HEK293 (cell line): ENCODE results near the gene ANKRD11.

Source experiments
- CTCF ChIA-PET: fragments of 350-600 bp; formaldehyde crosslinking; extraction: SDS; loops from one replicate; lab custom pipeline; 2021; ENCODE audit warnings: antibody characterized with exemption; lab: Yijun Ruan, JAX
- POLR2A ChIA-PET: fragments of 300-600 bp; formaldehyde crosslinking; extraction: SDS; loops from one replicate; lab custom pipeline; 2020; ENCODE audit warnings: antibody characterized with exemption, inconsistent platforms; lab: Yijun Ruan, JAX
- H3K27ac ChIP-seq: fragments of 200-500 bp; sonication (Bioruptor generic); 2 replicates; pipeline ENCODE4 v1.5.1; 2014; ENCODE audit warnings: low read depth, low read length, control low read depth, inconsistent platforms; ENCODE audit errors: extremely low read depth
- H3K36me3 ChIP-seq, 2 experiments: fragments of 200-500 bp in 1 of 2; sonication (Bioruptor generic) in 1 of 2; 1 replicate in 1 of 2; 2 replicates in 1 of 2; pipeline ENCODE4 v1.5.1; 2014 to 2017; ENCODE audit warnings: inconsistent platforms in 2 of 2, low read length in 2 of 2; ENCODE audit not compliant: control insufficient read depth in 2 of 2, insufficient read depth in 1 of 2
- H3K4me1 ChIP-seq: fragments of 200-500 bp; sonication (Bioruptor generic); 2 replicates; pipeline ENCODE4 v1.5.1; 2014; ENCODE audit warnings: mild to moderate bottlenecking, low read length, inconsistent platforms; ENCODE audit not compliant: control insufficient read depth, insufficient read depth
- H3K4me3 ChIP-seq: 2 replicates; pipeline ENCODE4 v1.5.1; 2011; ENCODE audit warnings: low read depth, mild to moderate bottlenecking, control low read depth, low read length, moderate library complexity
- H3K9me3 ChIP-seq: fragments of 200-500 bp; sonication (Bioruptor generic); 2 replicates; pipeline ENCODE4 v1.5.1; 2014; ENCODE audit warnings: low read depth, low read length, inconsistent platforms; ENCODE audit not compliant: control insufficient read depth, insufficient read depth
- BCL11A ChIP-seq: fragments of 450-650 bp; formaldehyde crosslinking; IDR thresholded peaks from 2 replicates; pipeline ENCODE4 v1.5.1; 2016; ENCODE audit warnings: low read depth, missing biosample characterization, missing genetic modification characterization
- GLI4 ChIP-seq: fragments of 450-650 bp; formaldehyde crosslinking; IDR thresholded peaks from 2 replicates; pipeline ENCODE4 v1.5.1; 2016; ENCODE audit warnings: missing biosample characterization, missing genetic modification characterization
- IKZF3 ChIP-seq: fragments of 450-650 bp; IDR thresholded peaks from 2 replicates; pipeline ENCODE4 v1.5.0; 2018; ENCODE audit warnings: missing biosample characterization, mild to moderate bottlenecking, missing genetic modification characterization, moderate library complexity
- REST ChIP-seq: fragments of 450-650 bp; formaldehyde crosslinking; IDR thresholded peaks from 2 replicates; pipeline ENCODE4 v1.5.1; 2016; ENCODE audit warnings: missing biosample characterization, missing genetic modification characterization
- SCRT2 ChIP-seq: fragments of 450-650 bp; formaldehyde crosslinking; IDR thresholded peaks from 2 replicates; pipeline ENCODE4 v1.5.1; 2016; ENCODE audit warnings: missing biosample characterization, missing genetic modification characterization
- SP7 ChIP-seq: fragments of 450-650 bp; formaldehyde crosslinking; IDR thresholded peaks from 2 replicates; pipeline ENCODE4 v1.5.1; 2016; ENCODE audit warnings: missing biosample characterization, missing genetic modification characterization
- YY2 ChIP-seq: fragments of 450-650 bp; formaldehyde crosslinking; IDR thresholded peaks from 2 replicates; pipeline ENCODE4 v1.5.1; 2016; ENCODE audit warnings: missing biosample characterization, missing genetic modification characterization
- ZBTB1 ChIP-seq: fragments of 450-650 bp; formaldehyde crosslinking; IDR thresholded peaks from 2 replicates; pipeline ENCODE4 v1.5.1; 2016; ENCODE audit warnings: missing biosample characterization, missing genetic modification characterization
- ZNF114 ChIP-seq: fragments of 450-650 bp; formaldehyde crosslinking; IDR thresholded peaks from 2 replicates; pipeline ENCODE4 v1.5.0; 2017; ENCODE audit warnings: missing biosample characterization, missing genetic modification characterization
- ZNF2 ChIP-seq: fragments of 450-650 bp; formaldehyde crosslinking; IDR thresholded peaks from 2 replicates; pipeline ENCODE4 v1.5.1; 2016; ENCODE audit warnings: missing biosample characterization, missing genetic modification characterization
- ZNF211 ChIP-seq: fragments of 450-650 bp; formaldehyde crosslinking; IDR thresholded peaks from 2 replicates; pipeline ENCODE4 v1.5.1; 2016; ENCODE audit warnings: low read depth, missing biosample characterization, missing genetic modification characterization
- ZNF221 ChIP-seq: fragments of 450-650 bp; formaldehyde crosslinking; IDR thresholded peaks from 2 replicates; pipeline ENCODE4 v1.5.1; 2017; ENCODE audit warnings: missing biosample characterization, missing genetic modification characterization, borderline replicate concordance
- ZNF398 ChIP-seq: fragments of 450-650 bp; formaldehyde crosslinking; IDR thresholded peaks from 2 replicates; pipeline ENCODE4 v1.5.1; 2017; ENCODE audit warnings: missing biosample characterization, missing genetic modification characterization
- ZNF510 ChIP-seq: fragments of 450-650 bp; formaldehyde crosslinking; IDR thresholded peaks from 2 replicates; pipeline ENCODE4 v1.5.1; 2018; ENCODE audit warnings: mild to moderate bottlenecking, missing genetic modification characterization, missing biosample characterization; ENCODE audit not compliant: insufficient replicate concordance
- ZNF514 ChIP-seq: fragments of 450-650 bp; formaldehyde crosslinking; IDR thresholded peaks from 2 replicates; pipeline ENCODE4 v1.5.1; 2016; ENCODE audit warnings: missing biosample characterization, missing genetic modification characterization
- ZNF529 ChIP-seq: fragments of 450-650 bp; formaldehyde crosslinking; IDR thresholded peaks from 2 replicates; pipeline ENCODE4 v1.5.1; 2017; ENCODE audit warnings: missing genetic modification characterization, missing biosample characterization; ENCODE audit not compliant: insufficient replicate concordance
- ZNF548 ChIP-seq: fragments of 450-650 bp; formaldehyde crosslinking; IDR thresholded peaks from 2 replicates; pipeline ENCODE4 v1.5.1; 2016; ENCODE audit warnings: missing biosample characterization, missing genetic modification characterization
- ZNF560 ChIP-seq: fragments of 450-650 bp; formaldehyde crosslinking; IDR thresholded peaks from 2 replicates; pipeline ENCODE4 v1.5.1; 2017; ENCODE audit warnings: missing biosample characterization, missing genetic modification characterization, borderline replicate concordance
- ZNF561 ChIP-seq: fragments of 450-650 bp; IDR thresholded peaks from 2 replicates; pipeline ENCODE4 v1.5.1; 2018; ENCODE audit warnings: missing biosample characterization, missing genetic modification characterization, borderline replicate concordance
- ZNF585B ChIP-seq: fragments of 450-650 bp; formaldehyde crosslinking; IDR thresholded peaks from 2 replicates; pipeline ENCODE4 v1.5.1; 2016; ENCODE audit warnings: missing biosample characterization, missing genetic modification characterization
- ZNF701 ChIP-seq: fragments of 450-650 bp; formaldehyde crosslinking; IDR thresholded peaks from 2 replicates; pipeline ENCODE4 v1.5.1; 2016; ENCODE audit warnings: missing biosample characterization, missing genetic modification characterization
- ZNF768 ChIP-seq: fragments of 450-650 bp; formaldehyde crosslinking; IDR thresholded peaks from 2 replicates; pipeline ENCODE4 v1.5.1; 2018; ENCODE audit warnings: missing biosample characterization, mild to moderate bottlenecking, missing genetic modification characterization
- ZNF791 ChIP-seq: fragments of 450-650 bp; formaldehyde crosslinking; IDR thresholded peaks from 2 replicates; pipeline ENCODE4 v1.5.1; 2016; ENCODE audit warnings: missing biosample characterization, missing genetic modification characterization
- ZNF830 ChIP-seq: fragments of 450-650 bp; IDR thresholded peaks from 2 replicates; pipeline ENCODE4 v1.5.0; 2018; ENCODE audit warnings: missing biosample characterization, missing genetic modification characterization, low read depth, mild to moderate bottlenecking, moderate library complexity
- ZNF837 ChIP-seq: fragments of 450-650 bp; formaldehyde crosslinking; IDR thresholded peaks from 2 replicates; pipeline ENCODE4 v1.5.1; 2016; ENCODE audit warnings: missing biosample characterization, missing genetic modification characterization
- TF ChIP-seq, protein P1 (sequence below): fragments of 450-650 bp; formaldehyde crosslinking; conservative IDR thresholded peaks from 2 replicates; pipeline ENCODE4 v1.5.1; 2016; ENCODE audit warnings: low read depth, missing biosample characterization, missing genetic modification characterization

The ANKRD11 gene

GRCh38 chr16:89489040-89489897, 1.1 kb downstream of the ANKRD11 start:
- Histone ChIP-seq H3K9me3 (no peaks in the 10 kb centered on the region), H3K4me3 (peak overlapping the region; percentile 69), H3K4me1 (peaks cover 33% of the 10 kb centered on the region), H3K36me3 (no peaks in the 10 kb centered on the region), H3K27ac (peak overlapping the region; percentile 81)
- ChIA-PET POLR2A (interaction anchor here (0.5 to 2.5 kb wide), 10 partner anchors 12 to 304 kb away, joined by 3 to 11 read pairs (median 4); partner anchors contain the start of gene SPG7), CTCF (interaction anchor here (0.6 to 0.7 kb wide), 3 partner anchors 10 to 153 kb away, joined by 3 to 4 read pairs (median 3); no protein-coding TSS in a partner anchor)
- peak; percentile 80; the same call in 1 of the 2 replicates for TF ChIP-seq SP7 (tag by site-specific recombination)
- TF ChIP-seq ZNF510 (tag by site-specific recombination): no peak
- TF ChIP-seq ZNF114 (tag by site-specific recombination): no peak
- TF ChIP-seq ZNF560 (tag by site-specific recombination): no peak
- no peak for TF ChIP-seq IKZF3 (tag by site-specific recombination)
- TF ChIP-seq ZNF830: no peak
- peak; percentile 53; the same call in 1 of the 2 replicates for TF ChIP-seq ZNF2 (tag by site-specific recombination)
- TF ChIP-seq ZBTB1 (tag by site-specific recombination): no peak
- TF ChIP-seq ZNF701: no peak
- TF ChIP-seq ZNF561: no peak
- TF ChIP-seq ZNF398 (tag by site-specific recombination): peak; percentile 99
- no peak for TF ChIP-seq ZNF585B (tag by site-specific recombination)
- TF ChIP-seq, protein P1, sequence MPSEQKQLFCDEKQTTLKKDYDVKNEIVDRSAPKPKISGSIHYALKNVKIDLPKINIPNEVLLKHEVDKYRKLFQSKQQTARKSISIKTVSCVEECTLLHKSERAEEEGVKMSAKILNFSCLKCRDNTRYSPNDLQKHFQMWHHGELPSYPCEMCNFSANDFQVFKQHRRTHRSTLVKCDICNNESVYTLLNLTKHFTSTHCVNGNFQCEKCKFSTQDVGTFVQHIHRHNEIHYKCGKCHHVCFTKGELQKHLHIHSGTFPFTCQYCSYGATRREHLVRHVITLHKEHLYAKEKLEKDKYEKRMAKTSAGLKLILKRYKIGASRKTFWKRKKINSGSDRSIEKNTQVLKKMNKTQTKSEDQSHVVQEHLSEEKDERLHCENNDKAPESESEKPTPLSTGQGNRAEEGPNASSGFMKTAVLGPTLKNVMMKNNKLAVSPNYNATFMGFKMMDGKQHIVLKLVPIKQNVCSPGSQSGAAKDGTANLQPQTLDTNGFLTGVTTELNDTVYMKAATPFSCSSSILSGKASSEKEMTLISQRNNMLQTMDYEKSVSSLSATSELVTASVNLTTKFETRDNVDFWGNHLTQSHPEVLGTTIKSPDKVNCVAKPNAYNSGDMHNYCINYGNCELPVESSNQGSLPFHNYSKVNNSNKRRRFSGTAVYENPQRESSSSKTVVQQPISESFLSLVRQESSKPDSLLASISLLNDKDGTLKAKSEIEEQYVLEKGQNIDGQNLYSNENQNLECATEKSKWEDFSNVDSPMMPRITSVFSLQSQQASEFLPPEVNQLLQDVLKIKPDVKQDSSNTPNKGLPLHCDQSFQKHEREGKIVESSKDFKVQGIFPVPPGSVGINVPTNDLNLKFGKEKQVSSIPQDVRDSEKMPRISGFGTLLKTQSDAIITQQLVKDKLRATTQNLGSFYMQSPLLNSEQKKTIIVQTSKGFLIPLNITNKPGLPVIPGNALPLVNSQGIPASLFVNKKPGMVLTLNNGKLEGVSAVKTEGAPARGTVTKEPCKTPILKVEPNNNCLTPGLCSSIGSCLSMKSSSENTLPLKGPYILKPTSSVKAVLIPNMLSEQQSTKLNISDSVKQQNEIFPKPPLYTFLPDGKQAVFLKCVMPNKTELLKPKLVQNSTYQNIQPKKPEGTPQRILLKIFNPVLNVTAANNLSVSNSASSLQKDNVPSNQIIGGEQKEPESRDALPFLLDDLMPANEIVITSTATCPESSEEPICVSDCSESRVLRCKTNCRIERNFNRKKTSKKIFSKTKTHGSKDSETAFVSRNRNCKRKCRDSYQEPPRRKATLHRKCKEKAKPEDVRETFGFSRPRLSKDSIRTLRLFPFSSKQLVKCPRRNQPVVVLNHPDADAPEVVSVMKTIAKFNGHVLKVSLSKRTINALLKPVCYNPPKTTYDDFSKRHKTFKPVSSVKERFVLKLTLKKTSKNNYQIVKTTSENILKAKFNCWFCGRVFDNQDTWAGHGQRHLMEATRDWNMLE (tag by site-specific recombination): no peak
- no peak for TF ChIP-seq ZNF768 (tag by site-specific recombination)
- no peak for TF ChIP-seq ZNF221 (tag by site-specific recombination)
- peak; percentile 26; the same call in 1 of the 2 replicates for TF ChIP-seq ZNF211 (tag by site-specific recombination)
- TF ChIP-seq ZNF791: no peak
- no peak for TF ChIP-seq SCRT2 (tag by site-specific recombination)
- no peak for TF ChIP-seq GLI4 (tag by site-specific recombination)
- no peak for TF ChIP-seq BCL11A
- TF ChIP-seq ZNF548 (tag by site-specific recombination): no peak
- no peak for TF ChIP-seq ZNF529 (tag by site-specific recombination)
- TF ChIP-seq REST: no peak; the same call in 1 of the 2 replicates
- TF ChIP-seq ZNF837 (tag by site-specific recombination): no peak
- no peak for TF ChIP-seq ZNF514 (tag by site-specific recombination)
- TF ChIP-seq YY2 (tag by site-specific recombination): 0 out of 2 replicates have a peak, but pooled peaks have one; percentile 44
